Measurements from ENCODE around the gene ZBTB1. TPM values are rescaled to one million over a fixed set of nuclear protein-coding genes. Genes with fewer than 3 reads are reported as not detected.
A peak's percentile ranks its signal among the peaks of the same experiment; 100 is the strongest.

ZBTB1 gene
- total RNA-seq, 2 experiments from 2014 or later: 73.3 to 84.2 TPM

GRCh38 chr14:64474041-64474440 is 30.5 kb upstream of the ZBTB1 start:
- peaks cover 32% of the 10 kb centered on the region for H3K4me1 Mint-ChIP-seq
- H3K27ac Mint-ChIP-seq: no peak overlapping the region
- H3K4me3 Mint-ChIP-seq: no peak overlapping the region
- ATAC-seq: peak; percentile 47
- H3K36me3 Mint-ChIP-seq: peaks cover 11% of the 10 kb centered on the region
- H3K27me3 Mint-ChIP-seq: no peaks in the 10 kb centered on the region
- H3K9me3 Mint-ChIP-seq (ENCODE audit: low read depth): no peaks in the 10 kb centered on the region
- DNase-seq: no peak
- CTCF ChIA-PET: interaction anchor here (1.2 to 1.9 kb wide), 2 partner anchors 10 to 130 kb away, joined by 3 to 6 read pairs; no protein-coding TSS in a partner anchor

DNA sequence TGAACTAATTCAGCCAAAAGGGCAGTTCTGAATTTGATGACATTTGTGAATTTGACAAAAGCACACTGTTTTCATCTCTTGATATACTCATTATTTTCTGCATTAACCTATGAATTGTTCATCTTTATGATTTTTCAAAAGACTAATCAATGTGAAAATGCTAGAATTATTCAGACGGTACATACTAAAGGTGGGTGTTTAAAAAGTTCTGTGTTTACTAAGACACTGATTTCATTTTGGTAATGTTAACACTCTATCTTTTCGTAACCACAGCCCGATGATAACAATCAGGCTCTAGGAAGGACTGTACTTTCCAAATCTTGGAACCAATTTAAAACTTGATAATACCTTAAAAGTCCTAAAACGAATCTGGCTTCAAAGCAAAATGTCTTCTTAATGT is 29.9 kb upstream of the ZBTB1 start:
- CTCF ChIA-PET: interaction anchor here (1.9 kb wide), 1 partner anchor 131 kb away, joined by 6 read pairs; no protein-coding TSS in a partner anchor
- H3K27me3 Mint-ChIP-seq: no peaks in the 10 kb centered on the region
- no peak for DNase-seq
- peaks cover 31% of the 10 kb centered on the region for H3K4me1 Mint-ChIP-seq
- H3K27ac Mint-ChIP-seq: no peak overlapping the region
- H3K36me3 Mint-ChIP-seq: peaks cover 11% of the 10 kb centered on the region
- H3K4me3 Mint-ChIP-seq: no peak overlapping the region
- ATAC-seq: no peak
- no peaks in the 10 kb centered on the region for H3K9me3 Mint-ChIP-seq (ENCODE audit: low read depth)

- CTCF ChIA-PET: interaction anchor here (0.7 to 6.4 kb wide), 4 partner anchors 8 to 132 kb away, joined by 3 to 55 read pairs (median 3); no protein-coding TSS in a partner anchor
- peaks cover 13% of the 10 kb centered on the region for H3K36me3 Mint-ChIP-seq
- DNase-seq (no peak), ATAC-seq (no peak)
- H3K4me1 Mint-ChIP-seq: peaks cover 30% of the 10 kb centered on the region
- no peaks in the 10 kb centered on the region for H3K27me3 Mint-ChIP-seq
- no peaks in the 10 kb centered on the region for H3K9me3 Mint-ChIP-seq (ENCODE audit: low read depth)
- H3K4me3 Mint-ChIP-seq: no peak overlapping the region
- H3K27ac Mint-ChIP-seq: no peak overlapping the region
These were observed 28.8 kb upstream of the ZBTB1 start for GRCh38 chr14:64475585-64476273.

DNA sequence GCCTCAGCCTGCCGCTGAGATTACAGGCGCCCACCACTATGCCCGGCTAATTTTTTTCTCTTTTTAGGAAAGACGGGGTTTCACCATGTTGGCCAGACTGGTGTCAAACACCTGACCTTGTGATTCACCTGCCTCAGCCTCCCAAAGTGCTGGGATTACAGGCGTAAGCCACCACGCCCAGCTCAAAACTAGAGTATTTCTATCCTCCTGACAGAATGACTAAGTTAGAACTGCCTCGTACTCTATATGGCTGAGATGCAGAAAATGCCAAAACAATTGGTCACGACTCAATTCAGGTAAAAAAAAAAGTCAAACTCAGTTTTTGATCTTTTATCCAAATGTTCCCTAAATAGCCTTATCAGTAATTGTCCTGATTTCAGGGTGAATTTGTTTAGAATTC is 28.1 kb upstream of the ZBTB1 start:
- CTCF ChIA-PET: interaction anchor here (1.3 to 6.4 kb wide), 3 partner anchors 9 to 132 kb away, joined by 3 to 55 read pairs (median 21); no protein-coding TSS in a partner anchor
- Mint-ChIP-seq H3K4me1 (peaks cover 29% of the 10 kb centered on the region), H3K27ac (no peak overlapping the region), H3K4me3 (no peak overlapping the region), H3K27me3 (no peaks in the 10 kb centered on the region), H3K9me3 (ENCODE audit: low read depth) (no peaks in the 10 kb centered on the region), H3K36me3 (peaks cover 13% of the 10 kb centered on the region)
- DNase-seq (no peak), ATAC-seq (no peak)

GRCh38 chr14:64478634-64479250 is 25.8 kb upstream of the ZBTB1 start:
- ATAC-seq (no peak), DNase-seq (no peak)
- peaks cover 13% of the 10 kb centered on the region for H3K36me3 Mint-ChIP-seq
- H3K4me1 Mint-ChIP-seq: peaks cover 25% of the 10 kb centered on the region
- no peaks in the 10 kb centered on the region for H3K9me3 Mint-ChIP-seq (ENCODE audit: low read depth)
- H3K4me3 Mint-ChIP-seq: no peak overlapping the region
- no peak overlapping the region for H3K27ac Mint-ChIP-seq
- no peaks in the 10 kb centered on the region for H3K27me3 Mint-ChIP-seq
- CTCF ChIA-PET: interaction anchor here (0.7 to 6.4 kb wide), 21 partner anchors 11 to 282 kb away, joined by 3 to 55 read pairs (median 6); partner anchors contain the start of gene AKAP5

DNA sequence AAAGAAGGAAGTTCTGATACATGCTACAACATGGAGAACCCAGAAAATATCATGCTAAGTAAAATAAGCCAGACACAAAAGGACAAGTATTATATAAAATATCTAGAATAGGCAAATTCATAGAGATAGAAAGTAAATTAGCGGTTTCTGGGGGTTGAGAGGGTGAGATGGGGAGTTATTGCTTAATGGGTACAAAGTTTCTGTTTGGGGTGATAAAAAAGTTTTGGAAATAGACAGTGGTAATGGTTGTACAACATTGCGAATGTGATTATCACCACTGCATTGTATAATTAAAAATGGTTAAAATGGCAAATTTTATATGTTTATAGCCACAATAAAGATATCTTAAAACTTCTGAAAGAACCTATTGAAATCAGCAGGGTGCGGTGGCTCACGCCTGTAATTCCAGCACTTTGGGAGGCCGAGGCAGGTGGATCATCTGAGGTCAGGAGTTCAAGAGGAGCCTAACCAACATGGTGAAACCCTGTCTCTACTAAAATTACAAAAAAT is 15.9 kb upstream of the ZBTB1 start:
- peaks cover 22% of the 10 kb centered on the region for H3K4me1 Mint-ChIP-seq
- no peak for ATAC-seq
- no peak overlapping the region for H3K27ac Mint-ChIP-seq
- CTCF ChIA-PET: interaction anchor here (1.5 to 2.2 kb wide), 3 partner anchors 14 to 145 kb away, joined by 4 to 7 read pairs (median 5); no protein-coding TSS in a partner anchor
- no peak overlapping the region for H3K4me3 Mint-ChIP-seq
- DNase-seq: no peak
- peaks cover 55% of the 10 kb centered on the region for H3K36me3 Mint-ChIP-seq
- no peaks in the 10 kb centered on the region for H3K9me3 Mint-ChIP-seq (ENCODE audit: low read depth)
- H3K27me3 Mint-ChIP-seq: no peaks in the 10 kb centered on the region

GRCh38 chr14:64491637-64492036 is 12.9 kb upstream of the ZBTB1 start:
- ATAC-seq (no peak), DNase-seq (no peak)
- H3K27ac Mint-ChIP-seq: no peak overlapping the region
- peaks cover 28% of the 10 kb centered on the region for H3K4me1 Mint-ChIP-seq
- H3K4me3 Mint-ChIP-seq: no peak overlapping the region
- CTCF ChIA-PET: interaction anchor here (1.5 to 9.0 kb wide), 2 partner anchors 19 to 62 kb away, joined by 3 to 70 read pairs; no protein-coding TSS in a partner anchor
- H3K27me3 Mint-ChIP-seq: no peaks in the 10 kb centered on the region
- no peaks in the 10 kb centered on the region for H3K9me3 Mint-ChIP-seq (ENCODE audit: low read depth)
- H3K36me3 Mint-ChIP-seq: peaks cover 46% of the 10 kb centered on the region

DNA sequence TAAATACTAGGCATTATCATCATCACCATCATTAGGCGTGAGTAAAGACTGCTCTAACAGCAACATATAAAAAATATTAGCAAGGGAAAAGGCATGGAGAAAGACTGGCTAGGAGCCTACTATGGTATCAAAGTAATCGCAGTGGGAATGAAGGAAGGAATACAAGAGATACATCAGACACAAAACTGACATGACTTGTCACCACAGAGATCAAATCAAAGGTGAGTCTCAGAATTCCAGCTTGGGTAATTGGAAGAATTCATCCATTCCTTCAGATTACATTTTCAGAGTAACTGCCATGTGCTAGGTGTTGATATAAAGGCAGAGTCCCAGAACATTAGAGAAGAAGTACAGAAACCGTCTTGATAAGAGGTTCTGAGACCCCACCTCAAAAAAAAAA is 11.1 kb upstream of the ZBTB1 start:
- Mint-ChIP-seq H3K4me3 (no peak overlapping the region), H3K4me1 (peaks cover 38% of the 10 kb centered on the region)

GRCh38 chr14:64495252-64495651 is 9.3 kb upstream of the ZBTB1 start:
- CTCF ChIA-PET: interaction anchor here (1.2 to 9.0 kb wide), 4 partner anchors 10 to 151 kb away, joined by 3 to 70 read pairs (median 14); no protein-coding TSS in a partner anchor
- Mint-ChIP-seq H3K27ac (peak overlapping the region; percentile 57), H3K4me3 (no peak overlapping the region), H3K36me3 (peaks cover 46% of the 10 kb centered on the region), H3K4me1 (peaks cover 50% of the 10 kb centered on the region), H3K9me3 (ENCODE audit: low read depth) (no peaks in the 10 kb centered on the region), H3K27me3 (no peaks in the 10 kb centered on the region)
- ATAC-seq (no peak), DNase-seq (no peak)

More for the DNA sequence above, 11.1 kb upstream of the ZBTB1 start:
- Mint-ChIP-seq H3K9me3 (ENCODE audit: low read depth) (no peaks in the 10 kb centered on the region), H3K36me3 (peaks cover 40% of the 10 kb centered on the region), H3K27me3 (no peaks in the 10 kb centered on the region), H3K27ac (peak overlapping the region; percentile 0)
- no peak for DNase-seq
- CTCF ChIA-PET: interaction anchor here (1.2 to 9.0 kb wide), 7 partner anchors 9 to 149 kb away, joined by 3 to 70 read pairs (median 4); no protein-coding TSS in a partner anchor
- ATAC-seq: no peak

GRCh38 chr14:64496764-64497163 is 7.8 kb upstream of the ZBTB1 start:
- Mint-ChIP-seq H3K36me3 (peaks cover 42% of the 10 kb centered on the region), H3K27ac (no peak overlapping the region), H3K27me3 (no peaks in the 10 kb centered on the region), H3K4me3 (no peak overlapping the region), H3K9me3 (ENCODE audit: low read depth) (no peaks in the 10 kb centered on the region), H3K4me1 (peaks cover 53% of the 10 kb centered on the region)
- CTCF ChIA-PET: interaction anchor here (0.9 to 9.0 kb wide), 6 partner anchors 10 to 193 kb away, joined by 3 to 70 read pairs (median 6); no protein-coding TSS in a partner anchor
- ATAC-seq (no peak), DNase-seq (no peak)

GRCh38 chr14:64500088-64500487 is 4.5 kb upstream of the ZBTB1 start:
- CTCF ChIA-PET: interaction anchor here (1.3 to 3.3 kb wide), 2 partner anchors 11 to 18 kb away, joined by 3 to 22 read pairs; no protein-coding TSS in a partner anchor
- H3K4me1 Mint-ChIP-seq: peaks cover 42% of the 10 kb centered on the region
- peak overlapping the region; percentile 91 for H3K4me3 Mint-ChIP-seq
- DNase-seq: no peak
- peaks cover 50% of the 10 kb centered on the region for H3K36me3 Mint-ChIP-seq
- no peaks in the 10 kb centered on the region for H3K27me3 Mint-ChIP-seq
- ATAC-seq: no peak
- H3K9me3 Mint-ChIP-seq (ENCODE audit: low read depth): no peaks in the 10 kb centered on the region
- peak overlapping the region; percentile 99 for H3K27ac Mint-ChIP-seq

DNA sequence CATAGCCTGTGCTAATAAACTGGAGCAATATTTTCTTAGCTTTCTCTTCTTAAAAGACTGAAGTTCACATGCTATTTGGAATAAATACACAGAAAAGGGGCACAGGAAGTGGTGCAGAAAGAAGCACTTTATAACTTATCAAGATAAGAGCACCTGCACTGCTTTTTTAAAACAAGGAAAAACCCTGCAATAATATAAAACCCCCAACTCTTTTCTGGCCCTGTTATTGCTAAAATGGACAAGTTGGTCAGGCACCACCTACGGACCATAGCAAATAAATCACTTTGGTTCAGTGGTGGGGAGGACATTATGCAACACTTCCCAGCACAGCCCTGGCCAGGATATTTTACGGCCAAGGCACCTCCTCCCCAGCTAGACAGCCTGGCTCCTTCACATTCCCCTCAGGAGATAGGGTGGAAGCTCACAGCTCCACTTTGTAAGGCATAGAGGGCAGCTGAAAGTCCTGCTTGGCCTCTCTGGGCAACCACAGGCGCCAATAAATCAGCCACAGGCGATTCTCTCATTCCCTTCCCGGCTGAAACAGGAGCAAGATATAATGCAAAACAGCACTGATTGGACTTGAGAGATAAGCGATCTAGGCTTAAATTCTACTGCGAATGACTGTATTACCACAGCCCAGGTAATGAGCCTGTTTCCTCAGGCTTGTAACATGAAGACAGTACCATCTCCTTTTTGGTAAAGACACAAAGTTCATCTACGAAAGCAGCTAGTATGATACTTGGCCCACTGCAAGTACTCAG is 3.0 kb upstream of the ZBTB1 start:
- H3K4me3 Mint-ChIP-seq: peak overlapping the region; percentile 91
- no peak for ATAC-seq
- H3K9me3 Mint-ChIP-seq (ENCODE audit: low read depth): no peaks in the 10 kb centered on the region
- peak overlapping the region; percentile 99 for H3K27ac Mint-ChIP-seq
- DNase-seq: peak; percentile 49
- peaks cover 43% of the 10 kb centered on the region for H3K4me1 Mint-ChIP-seq
- no peaks in the 10 kb centered on the region for H3K27me3 Mint-ChIP-seq
- CTCF ChIA-PET: interaction anchor here (1.0 to 3.3 kb wide), 9 partner anchors 10 to 72 kb away, joined by 3 to 22 read pairs (median 4); no protein-coding TSS in a partner anchor
- peaks cover 56% of the 10 kb centered on the region for H3K36me3 Mint-ChIP-seq
